Peyer's patch (tissue), 4 donors: Measurements from ENCODE around the gene CAMK2B. TPM values are rescaled to one million over a fixed set of nuclear protein-coding genes. Genes with fewer than 3 reads are reported as not detected.
"Not testable (repeated sequence)": the region's sequence is repeated elsewhere in the genome, so short reads cannot be mapped to it uniquely, and the experiment has no call there.

ENCODE experiments used
- DNase-seq, 3 donors: peaks; one replicate each; pipeline ENCODE4 v3.0.0-alpha.2; 2017 to 2019
- H3K27ac ChIP-seq, 4 donors: fragments of 200-600 bp; sonication (generic); one replicate each; pipeline ENCODE4 v1.5.1; 2016 to 2019
- H3K27me3 ChIP-seq, 2 donors: fragments of 200-600 bp; sonication (generic); one replicate each; pipeline ENCODE4 v1.5.1; 2019
- H3K36me3 ChIP-seq, 3 donors: fragments of 200-600 bp; sonication (generic); one replicate each; pipeline ENCODE4 v1.5.1; 2016 to 2019
- H3K4me1 ChIP-seq, 4 donors: fragments of 200-600 bp; sonication (generic); one replicate each; pipeline ENCODE4 v1.5.1; 2016 to 2019
- H3K4me3 ChIP-seq, 4 donors: fragments of 200-600 bp; sonication (generic); 1 replicate in 3 of 4; 2 replicates in 1 of 4; pipeline ENCODE4 v1.5.1; 2016 to 2019; ENCODE audit warnings: mild to moderate bottlenecking in 1 of 4
- H3K9me3 ChIP-seq, 4 donors: fragments of 200-600 bp; sonication (generic); one replicate each; pipeline ENCODE4 v1.5.1; 2016 to 2019; ENCODE audit warnings: mild to moderate bottlenecking in 1 of 4
- CTCF ChIP-seq, 6 experiments: fragments of 450-650 bp in 4 of 6; fragments of 200-600 bp in 2 of 6; sonication (generic) in 1 of 6; IDR thresholded peaks; one replicate each; pipeline ENCODE4 v1.5.1; 2017 to 2019; ENCODE audit warnings: antibody characterized with exemption in 6 of 6, mild to moderate bottlenecking in 3 of 6, moderate library complexity in 1 of 6
- POLR2A ChIP-seq, 2 donors: fragments of 450-650 bp; IDR thresholded peaks; one replicate each; pipeline ENCODE4 v1.5.1; 2017; ENCODE audit warnings: antibody characterized with exemption in 2 of 2, mild to moderate bottlenecking in 2 of 2, moderate library complexity in 2 of 2
- total RNA-seq, 4 donors: library from RNA; depleted of rRNA; stranded (reverse); fragments of >200 nt; gene quantifications; one replicate each; pipeline ENCODE4 v1.1.0, GENCODE V29; 2016

CAMK2B gene
- total RNA-seq, 4 donors from 2014 or later: 0.67 to 3.9 (median 2.2) TPM

DNA sequence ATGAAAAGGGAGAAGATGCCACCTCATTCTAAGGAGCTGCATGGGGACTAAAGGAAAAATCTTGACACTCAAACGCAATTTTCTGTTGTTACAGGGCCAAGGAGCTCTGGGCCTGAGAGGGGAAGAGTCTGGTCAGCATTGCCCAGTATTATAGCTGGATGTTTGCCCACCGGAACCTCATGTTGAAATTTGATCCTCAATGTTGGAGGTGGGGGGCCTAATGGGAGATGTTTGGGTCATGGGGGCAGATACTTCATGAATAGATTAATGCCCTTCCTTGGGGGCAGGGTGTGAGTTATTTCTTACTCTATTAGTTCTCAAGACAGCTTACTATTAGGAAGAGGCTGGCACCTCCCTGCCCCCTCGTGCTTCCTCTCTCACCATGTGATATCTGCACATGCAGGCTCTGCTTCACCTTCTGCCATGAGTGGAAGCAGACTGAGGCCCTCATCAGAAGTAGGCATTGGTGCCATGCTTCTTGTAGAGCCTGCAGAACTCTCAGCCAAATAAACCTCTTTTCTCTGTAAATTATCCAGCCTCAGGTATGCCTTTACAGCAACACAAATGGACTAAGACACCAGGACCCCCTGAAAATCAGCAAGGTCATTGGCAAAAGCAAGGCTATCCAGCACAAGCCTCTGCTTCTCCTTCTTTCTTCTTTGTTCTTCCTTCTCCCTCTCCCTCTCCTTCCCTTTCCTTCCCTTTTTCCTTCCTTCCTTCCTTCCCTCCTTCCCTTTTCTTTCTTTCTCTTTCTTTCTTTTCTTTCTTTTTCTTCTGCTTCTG, 151.3 kb downstream of the CAMK2B start:
- H3K27me3 ChIP-seq: no peaks in the 10 kb centered on the region
- H3K4me1 ChIP-seq: no peaks in the 10 kb centered on the region
- H3K27ac ChIP-seq: no peak overlapping the region
- no peak for DNase-seq
- TF ChIP-seq CTCF (IDR thresholded peaks at IDR 0.05) (no peak), POLR2A (IDR thresholded peaks at IDR 0.05) (no peak)
- H3K36me3 ChIP-seq: no peaks in the 10 kb centered on the region
- no peaks in the 10 kb centered on the region for H3K9me3 ChIP-seq
- no peak overlapping the region for H3K4me3 ChIP-seq

DNA sequence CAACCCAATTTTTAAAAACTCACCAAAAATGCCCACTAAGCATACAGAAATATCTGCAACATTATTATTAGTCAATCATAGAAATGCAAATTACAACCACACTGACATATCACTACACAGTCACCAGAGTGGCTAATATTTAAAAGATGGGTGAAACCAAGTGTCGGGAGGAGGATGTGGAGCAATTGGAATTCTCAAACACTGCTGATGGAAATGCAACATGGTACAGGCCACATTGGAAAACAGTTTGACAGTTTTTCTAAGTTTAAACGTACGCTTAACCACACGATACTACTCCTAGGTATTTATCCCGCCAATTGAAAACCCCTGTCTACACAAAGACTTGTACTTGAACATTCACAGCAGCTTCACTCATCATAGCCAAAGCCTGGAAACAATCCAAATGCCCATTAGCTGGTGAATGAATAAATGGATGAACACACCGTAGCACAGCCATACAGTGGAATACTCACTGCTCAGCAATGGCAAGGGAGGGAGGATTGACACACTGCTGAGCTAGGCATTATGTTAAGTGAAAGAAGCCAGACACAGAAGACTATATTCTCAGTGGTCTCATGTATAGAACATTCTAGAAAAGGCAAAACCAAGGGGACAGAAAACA, 152.5 kb downstream of the CAMK2B start:
- TF ChIP-seq CTCF (IDR thresholded peaks at IDR 0.05) (no peak), POLR2A (IDR thresholded peaks at IDR 0.05) (no peak)
- Histone ChIP-seq H3K9me3 (no peaks in the 10 kb centered on the region), H3K36me3 (no peaks in the 10 kb centered on the region), H3K4me3 (no peak overlapping the region), H3K27me3 (no peaks in the 10 kb centered on the region), H3K27ac (no peak overlapping the region), H3K4me1 (no peaks in the 10 kb centered on the region)
- DNase-seq: no peak

DNA sequence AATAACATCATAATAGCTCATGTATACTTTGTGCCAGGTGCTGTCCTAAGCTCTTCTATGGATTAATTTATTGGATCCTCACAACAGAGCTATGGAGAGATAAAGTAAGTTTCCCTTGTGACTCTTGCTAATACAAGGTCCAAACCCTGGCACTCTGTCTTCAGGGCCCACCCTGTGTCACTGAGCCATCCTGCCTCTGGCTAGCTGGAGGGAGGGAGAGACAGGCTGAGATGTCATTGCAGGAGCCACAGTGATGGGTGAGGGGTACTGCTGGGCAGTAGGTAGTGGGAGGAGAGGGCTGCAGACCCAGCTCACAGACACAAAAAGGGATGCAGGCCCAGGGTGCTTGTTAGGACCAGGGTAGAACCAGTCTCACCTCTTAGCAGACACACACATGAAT, 153.0 kb downstream of the CAMK2B start:
- TF ChIP-seq CTCF (IDR thresholded peaks at IDR 0.05) (no peak), POLR2A (IDR thresholded peaks at IDR 0.05) (no peak)
- Histone ChIP-seq H3K4me1 (no peaks in the 10 kb centered on the region), H3K27ac (no peak overlapping the region), H3K4me3 (no peak overlapping the region), H3K27me3 (no peaks in the 10 kb centered on the region), H3K36me3 (no peaks in the 10 kb centered on the region), H3K9me3 (no peaks in the 10 kb centered on the region)
- DNase-seq: no peak

GRCh38 chr7:44171901-44172300, 153.5 kb downstream of the CAMK2B start:
- not testable (repeated sequence) for H3K27ac ChIP-seq, H3K4me3 ChIP-seq, H3K4me1 ChIP-seq, H3K36me3 ChIP-seq, DNase-seq, H3K27me3 ChIP-seq, H3K9me3 ChIP-seq

DNA sequence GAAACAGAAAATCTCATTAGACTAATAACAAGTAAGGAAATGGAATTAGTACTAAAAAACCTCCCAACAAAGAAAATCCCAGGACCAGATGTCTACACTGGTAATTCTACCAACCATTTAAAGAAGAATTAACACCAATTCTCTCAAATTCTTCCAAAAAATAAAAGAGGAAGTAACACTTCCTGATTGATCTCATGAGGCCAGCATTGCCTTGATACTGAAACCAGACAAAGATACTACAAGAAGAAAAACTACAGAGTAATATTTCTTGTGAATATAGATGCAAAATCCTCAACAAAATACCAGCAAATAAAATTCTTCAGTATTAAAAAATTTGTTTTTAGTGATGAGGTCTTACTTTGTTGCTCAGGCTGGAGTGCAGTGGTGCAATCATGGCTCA, 157.5 kb downstream of the CAMK2B start:
- H3K27ac ChIP-seq: no peak overlapping the region
- no peak for DNase-seq
- H3K36me3 ChIP-seq: no peaks in the 10 kb centered on the region
- TF ChIP-seq CTCF (IDR thresholded peaks at IDR 0.05) (no peak), POLR2A (IDR thresholded peaks at IDR 0.05) (no peak)
- no peaks in the 10 kb centered on the region for H3K4me1 ChIP-seq
- no peaks in the 10 kb centered on the region for H3K9me3 ChIP-seq
- H3K4me3 ChIP-seq: no peak overlapping the region
- H3K27me3 ChIP-seq: no peaks in the 10 kb centered on the region

Other genes with a start within 250 kb of the CAMK2B start
- gene POLM, start 243.1 kb downstream of the CAMK2B start, total RNA-seq: 100 to 1,000 TPM in 2 of 4 donors, 10 to 100 TPM in 2; 49.5 to 150 (median 90.8) TPM
- gene AEBP1, start 221.2 kb downstream of the CAMK2B start, total RNA-seq: 100 to 1,000 TPM in 1 of 4 donors, 10 to 100 TPM in 3; 20.1 to 127 (median 58.0) TPM
- 10 to 100 TPM in 3 of 4 donors, 1 to 10 TPM in 1; 7.4 to 80.9 (median 28.4) TPM for gene POLD2, start 202.0 kb downstream of the CAMK2B start, total RNA-seq
- gene MYL7, start 184.3 kb downstream of the CAMK2B start, total RNA-seq: not detected
- gene GCK, start 136.2 kb downstream of the CAMK2B start, total RNA-seq: not detected
- gene YKT6, start 124.6 kb downstream of the CAMK2B start, total RNA-seq: 10 to 100 TPM; 55.2 to 76.5 (median 67.0) TPM
- gene NUDCD3, start 165.1 kb upstream of the CAMK2B start, total RNA-seq: 10 to 100 TPM; 32.9 to 61.9 (median 44.1) TPM
- gene NPC1L1, start 215.7 kb upstream of the CAMK2B start, total RNA-seq: under 1 TPM in 3 of 4 donors, not detected in 1; 0.66 to 0.70 (median 0.67) TPM
- 10 to 100 TPM; 67.8 to 96.4 (median 88.9) TPM for gene DDX56, start 248.3 kb upstream of the CAMK2B start, total RNA-seq